AG04450 (cell line): Measurements from ENCODE around the gene LIX1. TPM values are rescaled to one million over a fixed set of nuclear protein-coding genes. Genes with fewer than 3 reads are reported as not detected.

Source experiments
- CTCF ChIA-PET: fragments of 300-600, 350-600 bp; formaldehyde crosslinking; extraction: SDS; loops from one replicate; lab custom pipeline; 2022; ENCODE audit warnings: antibody characterized with exemption, inconsistent platforms; lab: Charles Lee
- POLR2A ChIA-PET: fragments of 350-600 bp; formaldehyde crosslinking; extraction: SDS; loops from one replicate; lab custom pipeline; 2021; ENCODE audit warnings: antibody characterized with exemption, inconsistent platforms; lab: Yijun Ruan, JAX
- DNase-seq: peaks from one replicate; pipeline ENCODE4 v3.0.0-alpha.2; 2011; ENCODE audit warnings: low read depth, low spot score
- H3K27ac ChIP-seq: one replicate; pipeline ENCODE4 v1.5.1; 2012; ENCODE audit warnings: low read depth, low read length, control low read depth
- H3K27me3 ChIP-seq: one replicate; pipeline ENCODE4 v1.6.0; 2012; ENCODE audit warnings: low read length; ENCODE audit not compliant: control insufficient read depth, insufficient read depth
- H3K4me3 ChIP-seq: 2 replicates; pipeline ENCODE4 v1.5.1; 2011; ENCODE audit warnings: mild to moderate bottlenecking, low read depth, low read length, control low read depth
- H3K9me3 ChIP-seq: 2 replicates; pipeline ENCODE4 v1.5.1; 2012; ENCODE audit warnings: low read length; ENCODE audit not compliant: control insufficient read depth, insufficient read depth
- polyA plus RNA-seq: library from polyadenylated mRNA; depleted of rRNA; stranded (reverse); fragments of >200 nt; gene quantifications from 2 replicates; pipeline ENCODE4 v1.2.3, GENCODE V29; 2011
- TF ChIP-seq, protein P1 (sequence below): IDR thresholded peaks from 2 replicates; pipeline ENCODE4 v1.5.1; 2011; ENCODE audit warnings: low read depth, low read length, control low read depth, inconsistent platforms

The LIX1 gene
- polyA plus RNA-seq, 1 experiment = not detected

DNA sequence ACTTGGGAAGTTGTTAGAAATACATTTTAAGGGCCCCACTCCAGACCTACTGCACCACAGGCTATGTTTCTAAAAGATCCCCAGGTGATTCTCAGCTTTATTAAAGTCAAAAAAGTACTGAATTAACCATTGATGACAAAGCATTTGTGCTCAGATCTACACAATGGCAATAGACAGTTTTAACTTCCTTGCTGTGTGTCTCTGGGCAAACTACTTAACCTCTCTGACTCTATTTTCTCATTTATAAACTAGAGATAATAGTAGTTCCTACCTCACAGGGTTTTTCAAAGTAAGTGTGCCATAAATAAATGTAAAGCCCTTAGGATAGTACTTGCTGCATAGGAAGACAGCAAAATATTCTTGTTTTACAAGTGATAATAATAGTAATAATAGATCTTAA lies 66.3 kb downstream of the LIX1 start:
- Histone ChIP-seq H3K4me3 (no peak overlapping the region), H3K27ac (no peak overlapping the region), H3K9me3 (no peaks in the 10 kb centered on the region), H3K27me3 (peaks cover 11% of the 10 kb centered on the region)
- TF ChIP-seq, protein P1, sequence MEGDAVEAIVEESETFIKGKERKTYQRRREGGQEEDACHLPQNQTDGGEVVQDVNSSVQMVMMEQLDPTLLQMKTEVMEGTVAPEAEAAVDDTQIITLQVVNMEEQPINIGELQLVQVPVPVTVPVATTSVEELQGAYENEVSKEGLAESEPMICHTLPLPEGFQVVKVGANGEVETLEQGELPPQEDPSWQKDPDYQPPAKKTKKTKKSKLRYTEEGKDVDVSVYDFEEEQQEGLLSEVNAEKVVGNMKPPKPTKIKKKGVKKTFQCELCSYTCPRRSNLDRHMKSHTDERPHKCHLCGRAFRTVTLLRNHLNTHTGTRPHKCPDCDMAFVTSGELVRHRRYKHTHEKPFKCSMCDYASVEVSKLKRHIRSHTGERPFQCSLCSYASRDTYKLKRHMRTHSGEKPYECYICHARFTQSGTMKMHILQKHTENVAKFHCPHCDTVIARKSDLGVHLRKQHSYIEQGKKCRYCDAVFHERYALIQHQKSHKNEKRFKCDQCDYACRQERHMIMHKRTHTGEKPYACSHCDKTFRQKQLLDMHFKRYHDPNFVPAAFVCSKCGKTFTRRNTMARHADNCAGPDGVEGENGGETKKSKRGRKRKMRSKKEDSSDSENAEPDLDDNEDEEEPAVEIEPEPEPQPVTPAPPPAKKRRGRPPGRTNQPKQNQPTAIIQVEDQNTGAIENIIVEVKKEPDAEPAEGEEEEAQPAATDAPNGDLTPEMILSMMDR = no peak
- ChIA-PET CTCF (interaction anchor here (0.5 to 0.6 kb wide), 2 partner anchors 77 to 477 kb away, joined by 3 to 4 read pairs; no protein-coding TSS in a partner anchor), POLR2A (no interaction called here)
- DNase-seq = no peak

- H3K27me3 ChIP-seq = peaks cover 11% of the 10 kb centered on the region
- TF ChIP-seq, protein P1 = no peak
- ChIA-PET POLR2A (no interaction called here), CTCF (interaction anchor here (0.5 to 0.6 kb wide), 2 partner anchors 76 to 476 kb away, joined by 3 to 4 read pairs; no protein-coding TSS in a partner anchor)
- no peak for DNase-seq
- no peak overlapping the region for H3K4me3 ChIP-seq
- no peaks in the 10 kb centered on the region for H3K9me3 ChIP-seq
- no peak overlapping the region for H3K27ac ChIP-seq
Observed at GRCh38 chr5:97075649-97076048, 66.8 kb downstream of the LIX1 start.

- Histone ChIP-seq H3K9me3 (no peaks in the 10 kb centered on the region), H3K4me3 (no peak overlapping the region), H3K27ac (no peak overlapping the region), H3K27me3 (peaks cover 11% of the 10 kb centered on the region)
- ChIA-PET POLR2A (no interaction called here), CTCF (interaction anchor here (0.7 kb wide), 1 partner anchor 52 kb away, joined by 3 read pairs; no protein-coding TSS in a partner anchor)
- DNase-seq = no peak
- TF ChIP-seq, protein P1 = no peak
Observed at GRCh38 chr5:97074859-97075489, 67.4 kb downstream of the LIX1 start.

DNA sequence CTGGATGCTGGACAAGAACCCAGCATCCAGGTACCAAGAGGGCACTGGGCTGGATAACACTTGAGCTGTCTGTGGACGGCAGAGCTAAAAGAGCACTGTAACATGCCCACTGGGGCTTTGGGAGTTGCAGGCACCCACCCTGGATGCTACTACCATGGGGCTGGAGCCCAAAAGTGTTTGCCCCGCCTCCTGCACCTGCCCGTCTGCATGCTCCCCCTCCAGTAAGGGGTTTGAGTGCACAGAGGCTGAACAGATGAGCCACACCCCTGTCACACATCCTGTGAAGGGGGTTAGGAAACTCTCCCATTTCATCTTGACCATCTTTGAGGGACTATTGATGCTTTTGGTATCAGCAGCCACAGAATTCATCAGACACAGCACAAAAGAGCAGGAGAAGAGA lies 69.0 kb downstream of the LIX1 start:
- no peak overlapping the region for H3K27ac ChIP-seq
- no peak overlapping the region for H3K4me3 ChIP-seq
- CTCF ChIA-PET = no interaction called here
- POLR2A ChIA-PET = no interaction called here
- H3K27me3 ChIP-seq = peaks cover 5% of the 10 kb centered on the region
- no peaks in the 10 kb centered on the region for H3K9me3 ChIP-seq
- DNase-seq = no peak
- TF ChIP-seq, protein P1 = no peak

- DNase-seq = no peak
- ChIA-PET POLR2A (no interaction called here), CTCF (no interaction called here)
- H3K27ac ChIP-seq = no peak overlapping the region
- H3K27me3 ChIP-seq = peaks cover 5% of the 10 kb centered on the region
- TF ChIP-seq, protein P1 = no peak
- no peaks in the 10 kb centered on the region for H3K9me3 ChIP-seq
- no peak overlapping the region for H3K4me3 ChIP-seq
Observed at GRCh38 chr5:97072696-97073095, 69.7 kb downstream of the LIX1 start.
